ENCODE measurements around the gene NCOR1. TPM values are rescaled to one million over a fixed set of nuclear protein-coding genes. Genes with fewer than 3 reads are reported as not detected.

Gene NCOR1
- polyA plus RNA-seq, 1 donor, result 54.2 TPM

Other genes starting within 250 kb of the NCOR1 start
- gene ZSWIM7, start 215.8 kb downstream of the NCOR1 start, polyA plus RNA-seq (ENCODE audit: insufficient read length), result 37.5 TPM
- gene TTC19, start 215.7 kb downstream of the NCOR1 start, polyA plus RNA-seq (ENCODE audit: insufficient read length), result 26.1 TPM
- gene PIGL, start 1.7 kb upstream of the NCOR1 start, polyA plus RNA-seq (ENCODE audit: insufficient read length), result 15.2 TPM
- 40.4 TPM for gene CENPV, start 137.9 kb upstream of the NCOR1 start, polyA plus RNA-seq (ENCODE audit: insufficient read length)
- 1,502 TPM for gene UBB, start 165.6 kb upstream of the NCOR1 start, polyA plus RNA-seq (ENCODE audit: insufficient read length)
- 4.5 TPM for gene TRPV2, start 200.0 kb upstream of the NCOR1 start, polyA plus RNA-seq (ENCODE audit: insufficient read length)

All from forelimb muscle (tissue), 1 donor.